Measurements from ENCODE around the gene GOLGA2.
A peak's percentile ranks its signal among the peaks of the same experiment; 100 is the strongest.
"Not testable (repeated sequence)": the region's sequence is repeated elsewhere in the genome, so short reads cannot be mapped to it uniquely, and the experiment has no call there.

Gene GOLGA2

DNA sequence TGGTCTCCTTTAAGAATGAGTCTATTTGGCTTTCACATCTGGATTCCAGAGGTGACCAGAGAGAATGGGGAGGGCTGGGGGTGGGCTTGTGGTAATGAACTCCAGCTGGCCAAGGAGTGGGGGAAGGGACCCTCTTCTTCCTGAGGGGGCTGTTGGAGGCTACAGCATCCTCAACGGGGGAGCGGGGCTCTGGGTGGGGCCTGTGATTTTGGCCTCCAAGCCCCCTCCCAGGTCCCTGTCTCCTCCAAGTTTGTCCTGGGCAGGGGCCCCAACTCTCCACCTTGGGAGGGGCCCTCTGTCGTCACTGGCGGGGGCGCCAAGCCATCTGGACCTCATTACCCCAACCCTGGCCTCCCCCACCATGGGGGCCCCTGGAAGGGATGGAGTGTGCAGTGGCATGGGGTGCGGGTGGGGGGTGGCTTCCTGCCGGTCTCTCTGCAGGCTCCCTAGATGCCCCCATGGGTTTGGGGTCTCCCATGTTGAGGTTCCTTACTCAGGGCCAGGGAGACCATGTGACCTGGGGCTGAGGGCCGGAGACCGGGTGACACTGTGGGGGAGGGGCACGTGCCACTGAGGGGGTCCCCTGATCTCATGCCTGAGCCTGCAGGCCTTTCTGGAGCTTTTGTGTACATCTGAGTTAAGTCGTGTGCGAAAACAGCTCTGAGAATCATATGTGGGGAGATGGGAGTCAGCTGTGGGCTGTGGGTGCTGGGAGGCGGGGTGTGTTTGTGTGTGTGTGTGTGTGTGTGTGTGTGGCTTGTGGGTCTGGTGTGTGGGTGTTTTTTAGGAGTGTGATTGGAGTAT, 32.4 kb downstream of the GOLGA2 start:
- no peak for DNase-seq (ENCODE audit: extremely low read depth in 1 of 2, low read depth in 1 of 2)

DNA sequence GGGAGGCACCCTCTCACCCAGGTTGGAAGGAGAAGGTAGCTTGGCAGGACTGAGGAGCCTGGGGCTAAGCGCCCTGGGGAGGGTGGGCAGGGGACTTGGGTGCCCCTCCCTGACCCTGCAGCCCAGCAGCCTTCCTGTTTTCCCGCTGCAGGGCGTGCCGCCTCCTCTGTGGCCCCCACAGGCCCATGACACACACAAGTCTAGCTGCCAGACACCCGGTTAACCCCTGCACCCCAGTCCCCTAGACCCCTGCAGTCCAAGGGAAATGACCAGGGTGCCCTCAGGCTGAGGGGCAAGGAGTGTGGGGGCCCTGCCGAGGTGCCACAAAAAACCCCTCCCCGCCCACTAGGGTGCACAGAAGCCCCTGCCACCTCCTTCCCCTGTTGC, 33.0 kb downstream of the GOLGA2 start:
- DNase-seq (ENCODE audit: extremely low read depth in 1 of 2, low read depth in 1 of 2): no peak

DNA sequence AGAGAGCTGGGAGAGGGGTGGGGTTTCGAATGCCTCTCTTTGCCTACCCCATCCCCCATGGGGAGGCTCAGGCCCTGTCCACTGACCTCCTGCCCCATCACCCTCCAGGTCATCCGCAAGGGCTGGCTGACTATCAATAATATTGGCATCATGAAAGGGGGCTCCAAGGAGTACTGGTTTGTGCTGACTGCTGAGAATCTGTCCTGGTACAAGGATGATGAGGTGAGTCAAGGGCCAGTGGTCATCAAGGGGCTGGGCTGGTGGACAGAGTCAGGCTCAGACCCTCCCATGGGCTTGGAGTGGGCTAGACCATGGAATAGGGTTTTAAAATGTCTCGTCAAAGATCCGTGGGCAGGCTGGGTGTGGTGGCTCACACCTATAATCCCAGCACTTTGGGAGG, 33.7 kb downstream of the GOLGA2 start:
- DNase-seq (ENCODE audit: extremely low read depth in 1 of 2, low read depth in 1 of 2): no peak

DNA sequence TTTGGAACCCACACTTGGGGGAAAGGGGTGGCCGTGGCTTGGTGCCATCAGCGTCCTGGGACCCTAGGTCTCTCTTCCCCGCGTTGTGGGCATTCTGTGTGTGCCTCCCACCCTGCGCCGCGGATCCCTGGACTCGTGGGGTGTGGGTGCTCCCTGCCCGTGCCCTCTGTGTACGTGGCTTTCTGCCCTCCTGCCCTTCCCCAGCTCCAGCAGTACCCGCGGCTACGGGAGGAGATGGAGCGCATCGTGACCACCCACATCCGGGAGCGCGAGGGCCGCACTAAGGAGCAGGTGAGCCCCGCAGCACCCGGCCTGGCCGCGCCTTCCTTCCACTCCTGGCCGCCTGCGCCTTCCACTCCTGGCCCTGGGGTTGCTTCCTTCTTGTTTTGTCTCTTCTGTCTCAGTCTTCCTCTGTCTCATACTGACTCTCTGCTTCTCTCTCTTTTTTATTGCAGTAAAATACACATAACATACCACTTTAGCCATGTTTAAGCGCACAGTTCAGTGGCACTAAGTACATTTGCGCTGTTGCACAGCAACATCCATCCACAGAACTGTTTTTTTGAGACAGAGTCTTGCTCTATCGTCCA, 41.9 kb downstream of the GOLGA2 start:
- no peak for DNase-seq (ENCODE audit: extremely low read depth in 1 of 2, low read depth in 1 of 2)

DNA sequence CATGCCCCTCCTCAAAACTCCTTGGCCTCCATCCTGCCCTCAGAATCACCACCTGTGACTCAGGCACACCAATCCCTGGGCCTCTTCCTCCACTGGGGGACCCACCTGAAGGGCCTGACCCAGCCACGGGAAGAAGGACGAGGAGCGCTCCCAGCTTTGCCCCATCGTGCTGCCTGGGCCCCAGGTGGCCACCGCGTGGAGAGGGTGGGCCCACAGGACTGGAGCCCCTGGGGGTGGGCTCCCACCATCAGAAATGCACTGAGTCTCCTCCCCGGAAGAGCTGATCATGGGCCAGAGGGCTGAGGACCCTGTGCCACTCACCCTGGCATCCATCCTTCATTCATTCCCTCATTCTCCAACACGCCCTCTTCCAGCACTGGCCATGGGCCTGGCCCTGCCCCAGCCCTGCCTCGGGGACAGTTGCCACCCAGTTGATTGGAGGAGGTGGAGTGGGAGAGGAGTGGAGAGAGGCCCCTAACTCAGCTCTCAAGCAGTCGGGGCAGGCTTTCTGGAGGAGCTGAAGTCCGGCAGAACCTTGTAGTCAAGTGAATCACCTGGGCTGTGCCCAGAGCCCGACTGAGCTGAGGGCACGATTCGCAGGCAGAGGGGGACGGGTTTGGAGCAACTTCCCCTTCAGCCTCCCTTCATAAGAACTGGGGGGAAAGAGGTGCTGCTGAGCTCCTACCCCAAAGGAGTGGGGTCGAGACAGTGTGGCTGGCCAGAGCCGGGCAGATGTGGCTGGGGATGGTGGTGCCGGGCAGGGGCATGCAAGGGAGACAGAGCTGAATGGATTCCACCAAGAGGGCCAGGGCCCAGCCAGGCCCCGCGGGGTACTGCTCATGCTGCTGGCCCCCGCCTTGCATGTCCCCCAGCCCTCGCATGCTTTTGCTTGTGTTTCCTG, 43.0 kb downstream of the GOLGA2 start:
- no peak for DNase-seq (ENCODE audit: extremely low read depth in 1 of 2, low read depth in 1 of 2)

DNA sequence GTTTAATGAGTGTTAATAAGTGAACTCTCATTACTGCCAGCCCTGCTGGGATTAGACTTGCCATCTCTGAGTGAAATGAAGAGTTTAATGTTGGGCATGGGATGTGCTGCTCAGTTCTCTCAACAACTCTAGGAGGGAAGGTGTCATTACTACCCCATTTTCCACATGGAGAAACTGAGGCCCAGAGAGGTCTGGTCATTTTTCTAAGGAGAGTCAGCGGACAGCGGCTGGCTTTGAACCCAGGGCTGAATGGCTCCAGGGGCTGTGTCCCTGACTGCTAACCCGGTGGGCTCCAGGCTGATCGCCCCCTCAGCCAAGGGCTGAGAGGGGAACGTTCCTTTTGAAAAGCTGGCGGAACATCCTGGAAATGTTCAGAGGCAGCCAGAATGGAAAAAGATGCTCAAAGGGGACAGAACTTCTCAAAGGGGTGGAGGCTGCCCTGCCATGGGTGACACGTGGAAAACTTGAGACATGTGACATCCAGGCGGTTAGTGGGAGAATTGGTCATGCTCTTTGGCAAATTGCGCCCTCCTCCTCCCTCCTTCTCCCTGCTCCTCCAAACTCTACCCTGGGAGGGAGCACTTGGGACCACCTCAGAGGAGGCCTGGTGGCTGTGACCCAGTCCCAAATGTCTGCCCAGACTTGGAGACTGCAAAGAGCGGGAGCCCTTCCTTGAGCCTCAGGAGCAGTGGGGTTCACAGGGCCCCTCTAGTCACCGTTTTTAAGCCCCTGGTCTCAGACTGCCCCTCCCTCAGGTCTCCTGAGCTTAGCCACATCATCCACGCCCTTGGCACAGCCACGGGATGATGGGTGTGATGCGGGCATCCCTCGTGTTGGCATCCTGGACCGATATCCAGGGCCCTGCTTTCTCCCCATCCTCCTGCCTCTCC, 43.9 kb downstream of the GOLGA2 start:
- no peak for DNase-seq (ENCODE audit: extremely low read depth in 1 of 2, low read depth in 1 of 2)

DNA sequence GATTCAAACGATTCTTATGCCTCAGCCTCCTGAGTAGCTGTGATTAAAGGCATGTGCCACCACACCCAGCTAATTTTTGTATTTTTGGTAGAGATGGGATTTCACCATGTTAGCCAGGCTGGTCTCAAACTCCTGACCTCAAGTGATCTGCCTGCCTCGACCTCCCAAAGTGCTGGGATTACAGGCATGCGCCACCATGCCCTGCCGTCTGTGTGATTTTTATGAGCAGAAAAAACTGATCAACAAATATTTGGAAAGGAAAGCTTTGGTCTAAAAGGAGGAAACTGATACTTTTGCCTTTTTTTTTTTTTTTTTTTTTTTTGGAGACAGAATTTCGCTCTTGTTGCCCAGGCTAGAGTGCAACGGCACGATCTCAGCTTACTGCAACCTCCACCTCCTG, 44.9 kb downstream of the GOLGA2 start:
- DNase-seq (ENCODE audit: extremely low read depth in 1 of 2, low read depth in 1 of 2): not testable (repeated sequence)

DNA sequence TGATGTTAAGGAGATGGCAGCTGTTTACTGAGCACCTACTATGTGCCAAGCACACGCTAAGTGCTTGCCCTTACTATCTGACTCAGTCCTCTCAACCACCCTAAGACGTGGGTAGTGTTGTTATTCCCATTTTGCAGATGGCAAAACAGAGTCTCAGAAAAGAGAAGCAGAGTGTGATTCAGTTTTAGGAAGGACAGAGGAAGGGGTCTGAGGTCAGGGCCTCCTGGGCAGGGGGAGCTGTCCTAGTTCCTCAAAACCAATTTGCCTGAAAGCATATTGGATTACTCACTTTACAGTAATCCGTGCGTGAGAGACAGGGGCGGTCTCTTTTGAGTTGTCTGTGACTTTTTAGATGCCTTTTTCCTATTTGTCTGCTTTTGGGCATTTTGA, 49.4 kb downstream of the GOLGA2 start:
- DNase-seq (ENCODE audit: extremely low read depth in 1 of 2, low read depth in 1 of 2): no peak

DNA sequence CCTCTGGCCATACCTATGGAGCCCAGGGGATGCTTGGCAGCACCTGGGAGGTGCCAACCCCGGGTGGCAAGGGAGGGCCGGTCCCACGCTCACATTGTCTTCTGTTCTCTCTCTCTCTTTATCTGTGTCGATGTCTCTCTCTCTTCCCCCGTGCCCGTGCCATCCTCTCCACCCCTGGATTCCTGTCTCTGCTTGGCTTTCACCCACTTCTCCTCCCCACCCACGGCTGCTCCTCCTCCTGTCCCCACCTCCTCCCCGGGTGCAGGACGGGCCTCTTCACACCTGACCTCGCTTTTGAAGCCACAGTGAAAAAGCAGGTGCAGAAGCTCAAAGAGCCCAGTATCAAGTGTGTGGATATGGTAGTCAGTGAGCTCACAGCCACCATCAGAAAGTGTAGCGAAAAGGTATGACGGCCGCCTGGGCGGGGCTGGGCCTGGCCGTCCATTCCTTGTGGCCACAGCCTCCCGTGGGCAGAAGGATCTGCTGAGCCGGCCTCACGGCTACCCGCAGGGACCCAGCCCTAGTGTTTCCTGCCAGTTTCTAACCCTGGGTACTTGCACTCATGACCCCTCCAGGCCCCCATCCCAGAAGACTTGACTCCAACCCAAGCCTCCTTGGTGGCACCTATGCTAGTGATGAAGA, 49.9 kb downstream of the GOLGA2 start:
- no peak for DNase-seq (ENCODE audit: extremely low read depth in 1 of 2, low read depth in 1 of 2)

DNA sequence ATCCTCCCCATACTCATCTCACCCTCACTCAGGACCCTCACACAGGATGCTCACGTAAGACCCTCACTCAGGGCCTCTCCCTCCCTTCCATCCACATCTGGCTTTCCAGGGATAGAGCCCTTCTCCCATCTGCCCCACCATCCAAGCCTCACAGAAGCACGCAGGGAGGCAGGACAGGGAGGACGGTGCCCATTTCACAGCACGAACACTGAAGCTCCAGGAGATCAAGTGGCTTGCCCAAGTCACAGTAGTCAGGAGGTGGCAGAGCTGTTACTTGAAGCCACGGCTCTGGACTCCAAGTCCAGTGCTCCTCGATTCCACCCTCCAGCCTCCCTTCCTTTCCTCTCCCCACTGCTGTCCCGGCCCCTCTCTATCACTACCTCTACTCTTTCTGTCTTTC, 50.9 kb downstream of the GOLGA2 start:
- no peak for DNase-seq (ENCODE audit: extremely low read depth in 1 of 2, low read depth in 1 of 2)

DNA sequence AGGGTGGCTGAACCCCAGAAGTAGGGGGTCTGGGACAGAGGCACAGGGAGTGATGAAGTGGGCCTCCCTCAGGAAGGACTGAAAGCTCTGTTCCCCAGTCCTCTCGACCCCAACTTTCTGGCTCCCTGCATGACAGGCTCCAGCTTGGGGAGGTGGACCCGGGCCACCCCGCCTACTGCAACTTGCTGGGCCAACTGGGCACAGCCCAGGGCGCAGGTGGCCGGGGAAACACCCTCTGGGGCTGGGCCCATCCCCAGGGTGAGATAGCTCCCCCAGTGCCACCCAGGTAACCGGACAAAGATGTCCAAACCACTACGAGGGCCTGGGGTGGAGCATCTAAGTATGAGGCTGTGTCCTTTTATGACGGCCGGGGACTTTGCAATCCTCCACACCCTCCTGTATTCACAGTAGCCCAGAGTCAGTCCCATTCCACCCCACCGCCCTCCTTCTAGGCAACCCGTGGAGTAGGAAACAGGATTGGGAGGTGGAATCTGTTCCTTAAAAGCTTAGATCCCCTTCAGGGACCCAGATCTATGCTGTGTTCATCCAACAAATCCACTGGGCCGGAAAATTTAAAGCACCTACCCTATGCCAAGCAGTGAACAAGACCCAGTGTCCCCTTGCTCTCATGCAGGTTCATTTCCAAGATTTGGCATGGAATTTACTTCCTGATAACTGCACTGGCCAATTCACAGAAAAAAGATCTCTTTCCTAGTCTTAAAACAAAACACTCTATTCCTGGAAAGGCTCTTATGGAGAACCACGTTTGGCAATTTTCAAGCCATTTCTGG, 52.7 kb downstream of the GOLGA2 start:
- DNase-seq (ENCODE audit: extremely low read depth in 1 of 2, low read depth in 1 of 2): no peak

DNA sequence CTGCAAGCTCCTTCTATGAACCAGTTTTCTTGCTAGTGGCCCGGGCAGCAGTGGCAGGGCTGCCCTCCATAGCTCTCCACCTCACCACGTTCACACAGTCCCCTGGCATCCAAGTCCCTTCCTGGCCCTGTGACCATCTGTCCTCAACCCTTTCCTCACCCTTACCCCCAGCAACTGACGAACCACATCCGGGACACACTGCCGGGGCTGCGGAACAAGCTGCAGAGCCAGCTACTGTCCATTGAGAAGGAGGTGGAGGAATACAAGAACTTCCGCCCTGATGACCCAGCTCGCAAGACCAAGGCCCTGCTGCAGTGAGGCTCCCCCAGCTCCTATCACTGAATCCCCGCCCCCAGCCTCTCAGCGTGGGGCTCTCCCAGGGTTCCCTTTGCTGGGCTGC, 53.8 kb downstream of the GOLGA2 start:
- DNase-seq (ENCODE audit: extremely low read depth in 1 of 2, low read depth in 1 of 2): no peak

DNA sequence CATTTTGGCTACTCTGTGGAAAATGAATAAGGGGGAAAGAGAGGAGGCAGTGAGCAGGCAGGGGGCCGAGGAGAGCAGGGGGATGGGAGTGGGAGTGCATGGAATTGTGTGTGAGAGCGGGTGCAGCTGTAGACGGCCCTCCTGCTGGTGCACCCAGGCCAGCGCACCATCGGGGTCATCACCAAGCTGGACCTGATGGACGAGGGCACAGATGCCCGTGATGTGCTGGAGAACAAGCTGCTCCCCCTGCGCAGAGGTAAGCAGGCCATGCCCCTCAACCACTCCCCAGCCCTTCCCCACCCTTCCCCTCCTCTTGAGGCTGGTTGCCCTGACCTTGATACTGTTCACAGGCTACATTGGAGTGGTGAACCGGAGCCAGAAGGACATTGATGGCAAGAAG, 56.0 kb downstream of the GOLGA2 start:
- DNase-seq (ENCODE audit: extremely low read depth in 1 of 2, low read depth in 1 of 2): no peak

DNA sequence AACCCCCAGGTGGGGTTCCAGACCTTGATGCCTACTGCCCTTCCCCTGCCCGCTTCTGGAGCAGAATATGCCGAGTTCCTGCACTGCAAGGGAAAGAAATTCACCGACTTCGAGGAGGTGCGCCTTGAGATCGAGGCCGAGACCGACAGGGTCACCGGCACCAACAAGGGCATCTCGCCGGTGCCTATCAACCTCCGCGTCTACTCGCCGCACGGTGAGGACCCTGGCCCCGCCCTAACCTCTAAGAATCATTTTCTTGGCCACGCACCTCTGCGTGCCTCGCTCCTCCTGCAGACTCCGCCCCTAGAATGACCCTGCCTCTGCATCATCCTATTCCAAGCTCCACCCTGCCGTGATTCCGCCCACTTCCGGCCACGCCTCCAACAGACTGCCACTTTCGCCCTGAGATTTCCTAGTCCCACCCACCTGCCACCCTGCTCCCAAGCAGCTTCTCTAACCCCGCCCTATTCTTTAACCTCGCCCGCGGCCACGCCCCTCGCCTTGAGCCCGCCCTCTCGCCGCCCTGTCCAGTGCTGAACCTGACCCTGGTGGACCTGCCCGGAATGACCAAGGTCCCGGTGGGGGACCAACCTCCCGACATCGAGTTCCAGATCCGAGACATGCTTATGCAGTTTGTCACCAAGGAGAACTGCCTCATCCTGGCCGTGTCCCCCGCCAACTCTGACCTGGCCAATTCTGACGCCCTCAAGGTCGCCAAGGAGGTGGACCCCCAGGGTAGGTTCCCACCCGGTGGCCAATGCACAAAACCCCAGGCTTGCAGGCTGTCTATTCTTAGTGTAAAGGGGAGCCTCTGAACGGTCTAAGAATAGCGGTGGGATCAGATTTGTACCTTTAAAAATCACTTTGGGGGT, 57.1 kb downstream of the GOLGA2 start:
- DNase-seq (ENCODE audit: extremely low read depth in 1 of 2, low read depth in 1 of 2): peak; percentile 82 to 96

DNA sequence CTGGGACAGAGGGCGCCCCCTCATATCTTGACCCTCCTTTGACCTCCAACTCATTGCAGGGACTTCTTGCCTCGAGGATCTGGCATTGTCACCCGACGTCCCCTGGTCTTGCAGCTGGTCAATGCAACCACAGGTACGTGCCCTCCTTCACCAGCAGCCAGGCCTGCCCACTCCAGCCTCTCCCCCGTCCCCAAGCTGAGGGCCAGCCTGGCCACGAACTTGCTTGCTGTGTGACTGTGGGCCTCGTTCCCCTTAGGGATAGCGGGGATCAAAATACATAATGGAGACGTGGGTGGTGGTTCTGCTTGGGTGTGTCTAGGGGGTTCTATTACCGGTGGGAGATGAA, 57.7 kb downstream of the GOLGA2 start:
- no peak for DNase-seq (ENCODE audit: extremely low read depth in 1 of 2, low read depth in 1 of 2)

DNA sequence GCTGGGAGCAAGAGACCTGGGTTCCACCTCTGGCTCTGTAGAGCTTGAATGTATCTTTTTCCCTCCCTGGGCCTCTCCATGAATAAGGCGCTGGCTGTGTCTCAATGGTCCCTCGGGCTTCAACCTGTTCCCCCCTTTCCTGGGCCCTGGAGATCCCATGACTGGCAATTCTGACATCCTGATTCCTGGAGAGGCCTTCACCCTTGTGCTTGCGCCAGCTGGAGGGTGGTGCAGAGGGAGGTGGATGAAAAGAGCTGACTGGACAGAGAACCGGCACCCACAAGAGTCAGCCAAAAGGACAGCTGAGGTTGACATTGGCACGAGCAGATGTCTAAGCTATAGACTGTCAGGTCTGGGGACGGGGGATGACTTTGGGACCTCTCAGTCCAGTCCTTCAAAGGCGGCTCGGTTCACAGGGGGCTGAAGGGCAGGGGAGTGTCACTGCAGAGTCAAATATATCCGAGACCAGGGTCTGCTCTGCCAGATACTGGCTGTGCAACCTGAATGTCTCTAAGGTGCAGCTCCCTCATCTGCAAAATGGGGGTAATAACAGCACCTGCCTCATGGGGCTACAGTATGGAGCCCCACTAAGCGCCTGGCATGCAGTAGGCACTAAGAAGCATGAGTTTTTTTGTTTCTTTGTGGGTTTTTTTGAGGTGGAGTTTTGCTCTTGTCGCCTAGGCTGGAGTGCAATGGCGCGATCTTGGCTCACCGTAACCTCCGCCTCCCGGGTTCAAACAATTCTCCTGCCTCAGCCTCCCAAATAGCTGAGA, 58.8 kb downstream of the GOLGA2 start:
- no peak for DNase-seq (ENCODE audit: extremely low read depth in 1 of 2, low read depth in 1 of 2)

DNA sequence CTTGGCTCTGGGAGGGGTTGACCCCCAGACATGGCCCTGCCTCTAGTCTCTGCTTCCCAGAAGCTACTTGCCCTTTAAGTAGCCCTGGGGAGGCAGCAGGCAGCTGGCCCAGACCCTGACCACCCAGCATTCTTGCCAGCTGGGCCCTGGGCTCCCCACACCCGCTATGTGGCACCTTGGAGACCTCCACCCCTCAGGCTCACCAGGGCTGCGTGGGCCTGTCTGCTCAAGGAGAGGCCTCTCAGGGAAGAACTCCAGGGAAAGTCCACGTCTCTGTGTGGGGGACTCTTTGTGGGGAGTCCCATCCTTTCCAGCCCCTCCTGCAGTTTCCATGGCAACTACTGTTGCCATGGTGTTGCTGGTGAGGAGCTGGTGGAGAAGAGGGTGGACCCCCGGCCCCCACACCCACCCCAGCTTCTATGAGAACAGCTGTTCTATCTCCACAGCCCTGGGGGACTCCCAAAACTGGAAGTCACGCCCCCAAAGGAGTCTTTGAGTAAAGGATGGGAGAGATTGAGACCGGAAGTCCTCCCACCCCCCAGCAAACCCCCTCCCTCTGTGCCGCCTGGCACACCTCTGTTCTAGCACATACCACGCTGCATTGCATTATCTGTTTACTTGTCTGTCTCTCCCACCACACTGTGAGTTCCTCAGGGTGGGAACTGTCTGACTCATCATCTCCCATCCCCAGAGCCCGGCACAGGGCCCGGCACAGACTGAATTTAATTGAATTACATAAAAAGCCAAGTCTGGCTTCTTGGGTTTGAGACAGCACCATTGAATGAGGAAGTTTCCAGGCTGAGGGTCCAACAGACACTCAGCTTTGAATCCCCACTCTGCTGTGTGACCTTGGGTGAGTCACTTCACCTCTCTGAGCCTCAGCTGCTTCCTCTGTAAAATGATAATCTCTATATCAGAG, 60.1 kb downstream of the GOLGA2 start:
- no peak for DNase-seq (ENCODE audit: extremely low read depth in 1 of 2, low read depth in 1 of 2)

Data from stimulated activated CD8-positive, alpha-beta memory T cell treated with anti-CD3 and anti-CD28 coated beads, Interleukin-7, amount 100 ng/mL, for 48 hours (primary cell).